Transverse colon (tissue), 4 donors: ENCODE data around the gene F7. TPM values are rescaled to one million over a fixed set of nuclear protein-coding genes. Genes with fewer than 3 reads are reported as not detected.

Source experiments
- DNase-seq: peaks from one replicate; pipeline ENCODE4 v3.0.0-alpha.2; 2019
- H3K27ac ChIP-seq, 4 donors: fragments of 200-600 bp; sonication (generic); 2 replicates each; pipeline ENCODE4 v1.5.1; 2016 to 2018; ENCODE audit warnings: inconsistent platforms in 4 of 4
- H3K27me3 ChIP-seq: fragments of 200-600 bp; sonication (generic); 2 replicates; pipeline ENCODE4 v1.5.1; 2017; ENCODE audit warnings: inconsistent platforms
- H3K36me3 ChIP-seq, 4 donors: fragments of 200-600 bp; sonication (generic); 2 replicates each; pipeline ENCODE4 v1.5.1; 2017 to 2019; ENCODE audit warnings: inconsistent platforms in 4 of 4
- H3K4me1 ChIP-seq, 4 donors: fragments of 200-600 bp; sonication (generic); 2 replicates each; pipeline ENCODE4 v1.5.1; 2017 to 2020; ENCODE audit warnings: inconsistent platforms in 4 of 4
- H3K4me3 ChIP-seq, 4 donors: fragments of 200-600 bp; sonication (generic); 1 replicate in 1 of 4; 2 replicates in 3 of 4; pipeline versions ENCODE4 v1.5.1 to v1.6.1; 2017 to 2019; ENCODE audit warnings: inconsistent platforms in 4 of 4
- H3K9me3 ChIP-seq, 2 donors: fragments of 200-600 bp; sonication (generic); 2 replicates each; pipeline ENCODE4 v1.5.1; 2017 to 2019; ENCODE audit warnings: inconsistent platforms in 2 of 2
- EP300 ChIP-seq: sonication (generic); formaldehyde crosslinking; IDR thresholded peaks from one replicate; pipeline ENCODE4 v1.6.1; 2017; ENCODE audit warnings: antibody characterized with exemption, low read depth
- POLR2A ChIP-seq: fragments of 450-650 bp; IDR thresholded peaks from one replicate; pipeline ENCODE4 v1.6.1; 2016; ENCODE audit warnings: antibody characterized with exemption, mild to moderate bottlenecking, moderate library complexity
- POLR2AphosphoS5 ChIP-seq, 3 donors: sonication (generic); formaldehyde crosslinking; IDR thresholded peaks; one replicate each; pipeline ENCODE4 v1.6.1; 2016; ENCODE audit warnings: antibody characterized with exemption in 3 of 3
- WGBS, 2 donors: methylation state at CpG; one replicate each; pipeline ENCODE4 v1.1.5; 2018; ENCODE audit warnings: low coverage in 1 of 2; 5-methylcytosine and 5-hydroxymethylcytosine counted together
- in situ Hi-C, 4 donors: fragments of 200-750 bp; cut with MboI; loops; one replicate each; pipeline versions ENCODE4 v1.15.0 to v1.15.1; 2017; ENCODE audit warnings: low sequenced_read_pairs in 3 of 4, low pct_ligation_motif_present in 1 of 4, low pct_unique_long_range_greater_than_20kb in 1 of 4
- intact Hi-C: fragments of 100-400 bp; cut with DNase I; formaldehyde crosslinking; loops from one replicate; pipeline ENCODE4 v1.15.1; 2023; ENCODE audit warnings: low total_unique reads
- total RNA-seq, 4 donors: library from RNA; depleted of rRNA; stranded (reverse); fragments of >200 nt; gene quantifications; one replicate each; pipeline ENCODE4 v1.1.0, GENCODE V29; 2016
- TF ChIP-seq, protein P1 (sequence below), 5 experiments: fragments of 200-600 bp in 3 of 5; fragments of 450-650 bp in 2 of 5; sonication (generic) in 3 of 5; IDR thresholded peaks; 1 replicate in 2 of 5; 2 replicates in 3 of 5; pipeline ENCODE4 v1.5.1; 2016 to 2017; ENCODE audit warnings: antibody characterized with exemption in 5 of 5, inconsistent platforms in 3 of 5, mild to moderate bottlenecking in 2 of 5, moderate library complexity in 1 of 5

F7 gene
- total RNA-seq, 4 donors from 2014 or later: not detected

DNA sequence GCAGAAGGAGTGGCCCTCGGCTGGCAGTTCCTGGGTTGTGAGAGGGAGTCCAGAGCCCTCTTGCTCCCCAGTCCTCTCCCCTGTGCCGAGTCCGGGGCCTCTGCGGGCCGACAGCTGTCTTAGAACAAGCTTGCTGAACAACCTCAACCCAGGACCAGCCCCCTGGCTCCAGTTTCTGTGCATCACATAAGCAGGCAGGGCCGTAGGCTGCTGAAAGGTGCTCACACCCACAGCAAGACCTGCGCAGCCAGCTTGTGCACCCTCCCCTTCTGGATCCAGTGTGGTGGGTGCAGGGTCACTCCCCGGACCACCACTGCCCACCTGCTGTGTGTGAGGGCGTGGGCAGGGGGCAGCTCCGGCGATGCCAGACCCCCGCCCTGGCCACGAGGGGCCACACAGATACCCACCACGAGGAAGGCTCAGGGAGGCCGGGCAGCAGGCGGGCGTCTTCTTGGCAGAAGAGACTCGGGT, 25.2 kb upstream of the F7 start:
- no peak overlapping the region for H3K27ac ChIP-seq

DNA sequence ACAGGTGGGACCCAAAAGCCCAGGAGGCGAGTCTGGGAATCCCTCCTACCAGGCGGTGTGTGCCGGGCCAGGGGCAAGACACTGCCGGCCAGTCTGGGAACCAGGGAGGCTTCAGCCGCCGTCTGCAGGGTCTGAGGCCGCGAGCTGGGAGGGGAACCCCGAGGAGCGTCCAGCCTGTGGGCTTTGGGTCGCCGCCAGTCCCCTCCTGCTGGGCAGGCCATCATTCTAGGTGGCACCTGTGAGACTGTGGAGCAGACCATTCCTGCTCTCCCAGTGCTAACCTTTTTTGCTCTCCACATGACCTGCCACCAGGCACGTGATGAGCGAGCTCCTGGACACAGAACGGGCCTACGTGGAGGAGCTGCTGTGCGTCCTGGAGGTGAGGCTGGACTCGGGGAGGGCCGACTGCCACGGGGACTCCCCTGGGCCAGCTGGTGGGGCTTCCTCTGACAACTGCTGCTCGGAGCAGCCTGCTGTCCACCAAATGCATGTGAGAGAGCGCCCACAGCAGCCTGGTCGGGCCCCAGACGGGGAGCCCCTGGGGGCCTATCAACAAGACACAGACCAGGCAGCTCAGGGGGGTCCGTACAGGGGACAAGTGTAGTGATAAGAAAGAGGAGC, 24.6 kb upstream of the F7 start:
- H3K4me3 ChIP-seq: no peak overlapping the region
- no peaks in the 10 kb centered on the region for H3K9me3 ChIP-seq
- no peaks in the 10 kb centered on the region for H3K4me1 ChIP-seq
- 77% methylated on average over 15 of the region's 25 CpGs; no CpG with 5 or more reads in 1 of the 2 donors for WGBS, 2 donors
- TF ChIP-seq POLR2A: no peak
- TF ChIP-seq, protein P1, sequence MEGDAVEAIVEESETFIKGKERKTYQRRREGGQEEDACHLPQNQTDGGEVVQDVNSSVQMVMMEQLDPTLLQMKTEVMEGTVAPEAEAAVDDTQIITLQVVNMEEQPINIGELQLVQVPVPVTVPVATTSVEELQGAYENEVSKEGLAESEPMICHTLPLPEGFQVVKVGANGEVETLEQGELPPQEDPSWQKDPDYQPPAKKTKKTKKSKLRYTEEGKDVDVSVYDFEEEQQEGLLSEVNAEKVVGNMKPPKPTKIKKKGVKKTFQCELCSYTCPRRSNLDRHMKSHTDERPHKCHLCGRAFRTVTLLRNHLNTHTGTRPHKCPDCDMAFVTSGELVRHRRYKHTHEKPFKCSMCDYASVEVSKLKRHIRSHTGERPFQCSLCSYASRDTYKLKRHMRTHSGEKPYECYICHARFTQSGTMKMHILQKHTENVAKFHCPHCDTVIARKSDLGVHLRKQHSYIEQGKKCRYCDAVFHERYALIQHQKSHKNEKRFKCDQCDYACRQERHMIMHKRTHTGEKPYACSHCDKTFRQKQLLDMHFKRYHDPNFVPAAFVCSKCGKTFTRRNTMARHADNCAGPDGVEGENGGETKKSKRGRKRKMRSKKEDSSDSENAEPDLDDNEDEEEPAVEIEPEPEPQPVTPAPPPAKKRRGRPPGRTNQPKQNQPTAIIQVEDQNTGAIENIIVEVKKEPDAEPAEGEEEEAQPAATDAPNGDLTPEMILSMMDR (IDR thresholded peaks at IDR 0.05): no peak
- no peak for TF ChIP-seq EP300
- no peak for TF ChIP-seq POLR2AphosphoS5 (IDR thresholded peaks at IDR 0.05)
- intact Hi-C loops (no loop called here), in situ Hi-C loops (no loop called here)
- no peaks in the 10 kb centered on the region for H3K36me3 ChIP-seq
- H3K27me3 ChIP-seq: no peaks in the 10 kb centered on the region
- no peak overlapping the region for H3K27ac ChIP-seq
- DNase-seq: no peak

More for the DNA sequence above, 25.2 kb upstream of the F7 start:
- H3K27me3 ChIP-seq: no peaks in the 10 kb centered on the region
- intact Hi-C loops: no loop called here
- WGBS, 2 donors: 76% methylated on average over 12 of the region's 18 CpGs; no CpG with 5 or more reads in 1 of the 2 donors
- no peak for DNase-seq
- TF ChIP-seq POLR2A (no peak), EP300 (no peak), POLR2AphosphoS5 (IDR thresholded peaks at IDR 0.05) (no peak)
- TF ChIP-seq, protein P1 (IDR thresholded peaks at IDR 0.05): no peak
- in situ Hi-C loops: no loop called here
- H3K4me1 ChIP-seq: no peaks in the 10 kb centered on the region
- no peaks in the 10 kb centered on the region for H3K36me3 ChIP-seq
- H3K9me3 ChIP-seq: no peaks in the 10 kb centered on the region
- H3K4me3 ChIP-seq: no peak overlapping the region

GRCh38 chr13:113082198-113083021, 23.2 kb upstream of the F7 start:
- H3K27ac ChIP-seq: no peak overlapping the region
- in situ Hi-C loops (no loop called here), intact Hi-C loops (no loop called here)
- no peak overlapping the region for H3K4me3 ChIP-seq
- DNase-seq: no peak
- no peaks in the 10 kb centered on the region for H3K27me3 ChIP-seq
- H3K36me3 ChIP-seq: no peaks in the 10 kb centered on the region
- H3K4me1 ChIP-seq: no peaks in the 10 kb centered on the region
- no peaks in the 10 kb centered on the region for H3K9me3 ChIP-seq
- TF ChIP-seq EP300: no peak
- TF ChIP-seq, protein P1 (IDR thresholded peaks at IDR 0.05): no peak
- TF ChIP-seq POLR2AphosphoS5 (IDR thresholded peaks at IDR 0.05): no peak
- no peak for TF ChIP-seq POLR2A
- WGBS, 2 donors: 89% methylated on average over 22 of the region's 26 CpGs; no CpG with 5 or more reads in 1 of the 2 donors

GRCh38 chr13:113083022-113083373, 22.6 kb upstream of the F7 start:
- H3K9me3 ChIP-seq: no peaks in the 10 kb centered on the region
- DNase-seq: no peak
- WGBS, 2 donors: 86% methylated on average over 10 of the region's 10 CpGs; no CpG with 5 or more reads in 1 of the 2 donors
- H3K27ac ChIP-seq: no peak overlapping the region
- TF ChIP-seq EP300 (no peak), POLR2A (no peak), POLR2AphosphoS5 (IDR thresholded peaks at IDR 0.05) (no peak)
- no peak overlapping the region for H3K4me3 ChIP-seq
- intact Hi-C loops: no loop called here
- H3K4me1 ChIP-seq: no peaks in the 10 kb centered on the region
- no peaks in the 10 kb centered on the region for H3K36me3 ChIP-seq
- no peaks in the 10 kb centered on the region for H3K27me3 ChIP-seq
- in situ Hi-C loops: no loop called here
